ENCODE data around the gene ASTN2.

GRCh38 chr9:116564266-116564793, 850.5 kb downstream of the ASTN2 start:
- TF ChIP-seq, protein P1, sequence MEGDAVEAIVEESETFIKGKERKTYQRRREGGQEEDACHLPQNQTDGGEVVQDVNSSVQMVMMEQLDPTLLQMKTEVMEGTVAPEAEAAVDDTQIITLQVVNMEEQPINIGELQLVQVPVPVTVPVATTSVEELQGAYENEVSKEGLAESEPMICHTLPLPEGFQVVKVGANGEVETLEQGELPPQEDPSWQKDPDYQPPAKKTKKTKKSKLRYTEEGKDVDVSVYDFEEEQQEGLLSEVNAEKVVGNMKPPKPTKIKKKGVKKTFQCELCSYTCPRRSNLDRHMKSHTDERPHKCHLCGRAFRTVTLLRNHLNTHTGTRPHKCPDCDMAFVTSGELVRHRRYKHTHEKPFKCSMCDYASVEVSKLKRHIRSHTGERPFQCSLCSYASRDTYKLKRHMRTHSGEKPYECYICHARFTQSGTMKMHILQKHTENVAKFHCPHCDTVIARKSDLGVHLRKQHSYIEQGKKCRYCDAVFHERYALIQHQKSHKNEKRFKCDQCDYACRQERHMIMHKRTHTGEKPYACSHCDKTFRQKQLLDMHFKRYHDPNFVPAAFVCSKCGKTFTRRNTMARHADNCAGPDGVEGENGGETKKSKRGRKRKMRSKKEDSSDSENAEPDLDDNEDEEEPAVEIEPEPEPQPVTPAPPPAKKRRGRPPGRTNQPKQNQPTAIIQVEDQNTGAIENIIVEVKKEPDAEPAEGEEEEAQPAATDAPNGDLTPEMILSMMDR (IDR thresholded peaks at IDR 0.05; ENCODE audit: insufficient read depth, low read depth, low read length) = no peak
- TF ChIP-seq EZH2 (IDR thresholded peaks at IDR 0.05; ENCODE audit: insufficient read depth, low read length) = no peak
